H7 (cell line): Measurements from ENCODE around the gene RNF220. TPM values are rescaled to one million over a fixed set of nuclear protein-coding genes. Genes with fewer than 3 reads are reported as not detected.

Source experiments
- total RNA-seq: library from RNA; depleted of rRNA; stranded (reverse); fragments of >200 nt; shearing (Covaris generic); gene quantifications from 2 replicates; pipeline ENCODE4 v1.2.3, GENCODE V29; 2014; rRNA removed

Gene RNF220
- total RNA-seq, 1 experiment from 2014 or later, result 187 TPM

Other genes with a start within 250 kb of the RNF220 start
- 20.7 and 25.5 TPM in 2 replicates for gene DMAP1, start 191.8 kb upstream of the RNF220 start, total RNA-seq
- gene ERI3, start 50.0 kb upstream of the RNF220 start, total RNA-seq, result 115 and 141 TPM in 2 replicates